Erythroblast (primary cell): ENCODE results near the gene VKORC1L1.
"Not testable (repeated sequence)": the region's sequence is repeated elsewhere in the genome, so short reads cannot be mapped to it uniquely, and the experiment has no call there.

ENCODE experiments used
- DNase-seq, 2 experiments: peaks; one replicate each; lab custom pipeline; 2025; lab: John Stamatoyannopoulos, UW
- GATA1 ChIP-seq: IDR thresholded peaks from 2 replicates; pipeline ENCODE4 v1.6.1; 2011; ENCODE audit warnings: low read depth, mild to moderate bottlenecking, control low read depth, low read length, moderate library complexity
- POLR2A ChIP-seq: IDR thresholded peaks from 2 replicates; pipeline ENCODE4 v1.6.1; 2011; ENCODE audit warnings: mild to moderate bottlenecking, low read length

VKORC1L1 gene

DNA sequence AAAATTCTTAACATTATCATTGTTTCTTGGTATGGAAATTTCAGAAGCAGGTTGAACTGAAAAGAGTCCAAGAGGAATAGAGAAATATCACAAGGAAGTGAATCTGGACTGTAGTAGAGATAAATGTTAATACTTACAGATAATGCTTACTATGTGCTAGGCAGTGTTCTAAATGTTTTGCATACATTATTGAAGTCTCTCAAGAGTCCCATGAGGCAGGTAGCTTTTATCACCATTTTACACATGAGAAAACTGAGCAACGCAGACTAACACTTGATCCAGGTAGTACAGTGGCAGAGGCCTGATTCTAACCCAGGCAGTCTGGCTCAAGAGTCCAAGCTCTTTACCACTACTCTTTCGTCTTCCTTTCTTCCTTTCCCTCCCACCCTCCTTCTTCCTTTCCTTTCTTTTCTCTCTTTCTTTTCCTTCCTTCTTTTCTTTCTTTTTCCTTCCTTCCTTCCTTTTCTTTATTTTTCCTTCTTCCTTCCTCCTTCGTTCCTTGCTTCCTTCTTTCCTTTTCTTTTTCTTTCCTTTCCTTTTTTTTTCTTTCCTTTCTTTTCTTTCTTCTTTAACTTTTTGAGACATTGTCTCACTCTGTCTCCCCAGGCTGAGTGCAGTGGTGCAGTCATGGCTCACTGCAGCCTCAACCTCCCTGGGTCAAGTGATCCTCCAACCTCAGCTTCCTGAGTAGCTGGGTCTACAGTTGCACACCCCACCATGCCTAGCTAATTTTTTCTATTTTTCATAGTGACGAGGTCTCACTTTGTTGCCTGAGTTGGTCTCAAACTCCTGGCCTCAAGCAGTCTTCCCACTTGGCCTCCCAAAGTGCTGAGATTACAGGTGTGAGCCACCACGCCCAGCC is 6.6 kb downstream of the VKORC1L1 start:
- DNase-seq = not testable (repeated sequence)

- not testable (repeated sequence) for DNase-seq
Measured at GRCh38 chr7:65880242-65880641, 7.4 kb downstream of the VKORC1L1 start.

GRCh38 chr7:65884983-65885382 is 12.1 kb downstream of the VKORC1L1 start:
- not testable (repeated sequence) for DNase-seq

- not testable (repeated sequence) for DNase-seq
Measured at GRCh38 chr7:65885533-65885932, 12.7 kb downstream of the VKORC1L1 start.

- DNase-seq = not testable (repeated sequence)
Measured at GRCh38 chr7:65888434-65889156, 15.7 kb downstream of the VKORC1L1 start.

DNA sequence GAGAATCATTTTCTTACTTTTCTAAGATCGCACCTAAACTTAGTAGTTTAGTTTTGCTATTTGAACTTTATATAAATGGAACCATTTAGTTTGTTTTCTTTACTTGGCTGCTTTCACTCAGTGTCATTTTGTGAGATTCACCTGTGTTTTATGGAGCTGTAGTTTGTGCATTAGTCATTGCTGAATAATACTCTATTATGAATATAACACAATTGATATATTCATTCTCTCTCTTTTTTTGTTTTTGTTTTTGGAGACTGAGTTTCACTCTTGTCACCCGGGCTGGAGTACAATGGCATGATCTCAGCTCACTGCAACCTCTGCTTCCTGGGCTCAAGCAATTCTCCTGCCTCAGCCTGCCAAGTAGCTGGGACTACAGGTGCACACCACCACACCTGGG is 16.8 kb downstream of the VKORC1L1 start:
- not testable (repeated sequence) for DNase-seq

- TF ChIP-seq GATA1 = no peak
- TF ChIP-seq POLR2A = no peak
- DNase-seq = no peak
Measured at GRCh38 chr7:65892161-65892560, 19.3 kb downstream of the VKORC1L1 start.

DNA sequence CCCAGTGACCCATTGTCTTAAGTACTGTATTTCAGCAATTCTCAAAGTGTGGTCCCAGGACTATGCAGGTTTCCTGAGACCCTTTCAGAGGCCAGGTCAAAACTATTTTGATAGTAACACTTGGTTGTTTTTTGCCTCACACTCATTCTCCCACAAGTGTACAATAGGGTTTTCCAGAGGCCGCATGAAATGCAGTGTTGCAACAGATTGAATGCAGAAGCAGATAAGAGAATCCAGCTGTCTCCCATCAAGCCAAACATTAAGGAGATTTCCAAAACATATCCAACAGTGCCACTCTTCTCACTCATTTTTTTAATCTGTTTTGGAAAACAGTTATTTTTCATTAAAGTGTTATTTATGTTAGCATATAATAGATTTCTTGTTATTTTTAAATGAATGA is 20.0 kb downstream of the VKORC1L1 start:
- no peak for DNase-seq
- TF ChIP-seq GATA1 (no peak), POLR2A (no peak)

GRCh38 chr7:65896279-65896870 is 23.5 kb downstream of the VKORC1L1 start:
- no peak for DNase-seq
- TF ChIP-seq GATA1 (no peak), POLR2A (no peak)

- not testable (repeated sequence) for DNase-seq
Measured at GRCh38 chr7:65897289-65897688, 24.4 kb downstream of the VKORC1L1 start.

- not testable (repeated sequence) for DNase-seq
Measured at GRCh38 chr7:65898677-65899447, 26.0 kb downstream of the VKORC1L1 start.

- no peak for TF ChIP-seq GATA1
- no peak for TF ChIP-seq POLR2A
- DNase-seq = no peak
Measured at GRCh38 chr7:65902306-65902705, 29.4 kb downstream of the VKORC1L1 start.

- DNase-seq = no peak
- TF ChIP-seq GATA1 (no peak), POLR2A (no peak)
Measured at GRCh38 chr7:65907501-65908198, 34.8 kb downstream of the VKORC1L1 start.

DNA sequence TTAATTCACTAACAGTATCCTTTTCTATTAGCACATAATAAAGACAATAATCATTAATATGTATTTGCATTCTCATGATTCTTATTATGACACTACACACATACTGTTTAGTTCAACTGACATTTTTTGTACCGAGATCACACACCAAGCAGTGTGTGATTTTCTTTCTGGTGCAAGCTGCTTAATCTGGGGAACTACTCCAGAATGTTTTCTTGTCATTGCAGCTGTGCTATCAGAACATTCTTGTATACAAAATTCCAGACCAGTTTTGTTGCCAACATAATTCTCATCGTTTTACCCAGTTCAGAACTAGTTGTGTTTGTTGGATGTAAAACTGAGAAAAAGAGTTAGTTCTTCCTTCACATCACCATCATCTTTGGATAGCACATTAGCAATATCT is 37.4 kb downstream of the VKORC1L1 start:
- TF ChIP-seq GATA1 = no peak
- TF ChIP-seq POLR2A = no peak
- no peak for DNase-seq
